ENCODE measurements around the gene NF1.

Gene NF1

GRCh38 chr17:31122746-31123145 is 28.0 kb downstream of the NF1 start:
- Histone ChIP-seq H3K4me2 (ENCODE audit: low read depth, low read length) (no peak overlapping the region), H3K79me2 (ENCODE audit: low read length) (0 out of 2 replicates have a peak, but pooled peaks cover 4% of the 10 kb centered on the region), H3F3A (ENCODE audit: insufficient read depth, low read length) (no peaks in the 10 kb centered on the region), H3K36me3 (replicated peaks; ENCODE audit: insufficient read depth, low read length) (no peaks in the 10 kb centered on the region), H3K27ac (ENCODE audit: low read length) (no peak overlapping the region), H4K20me1 (ENCODE audit: insufficient read depth, low read length) (no peaks in the 10 kb centered on the region), H3K9me2 (replicated peaks; ENCODE audit: insufficient read depth, low read length) (no peaks in the 10 kb centered on the region), H3K4me3 (ENCODE audit: low read length) (no peak overlapping the region), H3K9ac (ENCODE audit: low read length) (no peak overlapping the region), H3K27me3 (replicated peaks; ENCODE audit: insufficient read depth, low read length) (no peaks in the 10 kb centered on the region), H3K4me1 (ENCODE audit: low read length) (no peaks in the 10 kb centered on the region), H2AFZ (ENCODE audit: low read length) (no peak overlapping the region), H3K9me3 (replicated peaks; ENCODE audit: insufficient read depth, low read length) (no peaks in the 10 kb centered on the region)
- DNase-seq, result no peak
- no peak for TF ChIP-seq CTCF (IDR thresholded peaks at IDR 0.05; ENCODE audit: low read length)
- TF ChIP-seq EZH2phosphoT487 (IDR thresholded peaks at IDR 0.05; ENCODE audit: low read length), result no peak
- TF ChIP-seq EZH2 (optimal IDR thresholded peaks at IDR 0.05; ENCODE audit: low read depth, low read length), result no peak

GRCh38 chr17:31126318-31126717 is 31.5 kb downstream of the NF1 start:
- Histone ChIP-seq H3K4me2 (ENCODE audit: low read depth, low read length) (no peak overlapping the region), H3K36me3 (replicated peaks; ENCODE audit: insufficient read depth, low read length) (no peaks in the 10 kb centered on the region), H2AFZ (ENCODE audit: low read length) (no peak overlapping the region), H3F3A (ENCODE audit: insufficient read depth, low read length) (no peaks in the 10 kb centered on the region), H3K27ac (ENCODE audit: low read length) (no peak overlapping the region), H3K4me3 (ENCODE audit: low read length) (no peak overlapping the region), H4K20me1 (ENCODE audit: insufficient read depth, low read length) (no peaks in the 10 kb centered on the region), H3K4me1 (ENCODE audit: low read length) (no peaks in the 10 kb centered on the region), H3K79me2 (ENCODE audit: low read length) (0 out of 2 replicates have a peak, but pooled peaks cover 4% of the 10 kb centered on the region), H3K9me3 (replicated peaks; ENCODE audit: insufficient read depth, low read length) (no peaks in the 10 kb centered on the region), H3K27me3 (replicated peaks; ENCODE audit: insufficient read depth, low read length) (no peaks in the 10 kb centered on the region), H3K9ac (ENCODE audit: low read length) (no peak overlapping the region), H3K9me2 (replicated peaks; ENCODE audit: insufficient read depth, low read length) (no peaks in the 10 kb centered on the region)
- no peak for DNase-seq
- TF ChIP-seq EZH2phosphoT487 (IDR thresholded peaks at IDR 0.05; ENCODE audit: low read length) (no peak), EZH2 (optimal IDR thresholded peaks at IDR 0.05; ENCODE audit: low read depth, low read length) (no peak), CTCF (IDR thresholded peaks at IDR 0.05; ENCODE audit: low read length) (no peak)

- Histone ChIP-seq H3K4me2 (ENCODE audit: low read depth, low read length) (no peak overlapping the region), H3K9me2 (replicated peaks; ENCODE audit: insufficient read depth, low read length) (no peaks in the 10 kb centered on the region), H3K36me3 (replicated peaks; ENCODE audit: insufficient read depth, low read length) (no peaks in the 10 kb centered on the region), H2AFZ (ENCODE audit: low read length) (no peak overlapping the region), H3K79me2 (ENCODE audit: low read length) (no peaks in the 10 kb centered on the region), H3K27me3 (replicated peaks; ENCODE audit: insufficient read depth, low read length) (no peaks in the 10 kb centered on the region), H4K20me1 (ENCODE audit: insufficient read depth, low read length) (no peaks in the 10 kb centered on the region), H3K27ac (ENCODE audit: low read length) (no peak overlapping the region), H3F3A (ENCODE audit: insufficient read depth, low read length) (no peaks in the 10 kb centered on the region), H3K4me1 (ENCODE audit: low read length) (no peaks in the 10 kb centered on the region), H3K4me3 (ENCODE audit: low read length) (no peak overlapping the region), H3K9me3 (replicated peaks; ENCODE audit: insufficient read depth, low read length) (no peaks in the 10 kb centered on the region), H3K9ac (ENCODE audit: low read length) (no peak overlapping the region)
- TF ChIP-seq EZH2 (optimal IDR thresholded peaks at IDR 0.05; ENCODE audit: low read depth, low read length) (no peak), EZH2phosphoT487 (IDR thresholded peaks at IDR 0.05; ENCODE audit: low read length) (no peak), CTCF (IDR thresholded peaks at IDR 0.05; ENCODE audit: low read length) (no peak)
- no peak for DNase-seq
Observed at GRCh38 chr17:31128241-31128640, 33.5 kb downstream of the NF1 start.
